HG02840 (cell line): ENCODE measurements around the gene CEP170B.
"Not testable (repeated sequence)": the region's sequence is repeated elsewhere in the genome, so short reads cannot be mapped to it uniquely, and the experiment has no call there.

Source experiments
- ATAC-seq: cut with Tn5 transposase; IDR thresholded peaks from one replicate; pipeline ENCODE4 v1.9.1; 2021; ENCODE audit warnings: mild to moderate bottlenecking, moderate library complexity, moderate number of reproducible peaks; ENCODE audit not compliant: unreplicated experiment, low FRiP score

The CEP170B gene

GRCh38 chr14:104939666-104940410 is 74.8 kb downstream of the CEP170B start:
- ATAC-seq, result no peak

DNA sequence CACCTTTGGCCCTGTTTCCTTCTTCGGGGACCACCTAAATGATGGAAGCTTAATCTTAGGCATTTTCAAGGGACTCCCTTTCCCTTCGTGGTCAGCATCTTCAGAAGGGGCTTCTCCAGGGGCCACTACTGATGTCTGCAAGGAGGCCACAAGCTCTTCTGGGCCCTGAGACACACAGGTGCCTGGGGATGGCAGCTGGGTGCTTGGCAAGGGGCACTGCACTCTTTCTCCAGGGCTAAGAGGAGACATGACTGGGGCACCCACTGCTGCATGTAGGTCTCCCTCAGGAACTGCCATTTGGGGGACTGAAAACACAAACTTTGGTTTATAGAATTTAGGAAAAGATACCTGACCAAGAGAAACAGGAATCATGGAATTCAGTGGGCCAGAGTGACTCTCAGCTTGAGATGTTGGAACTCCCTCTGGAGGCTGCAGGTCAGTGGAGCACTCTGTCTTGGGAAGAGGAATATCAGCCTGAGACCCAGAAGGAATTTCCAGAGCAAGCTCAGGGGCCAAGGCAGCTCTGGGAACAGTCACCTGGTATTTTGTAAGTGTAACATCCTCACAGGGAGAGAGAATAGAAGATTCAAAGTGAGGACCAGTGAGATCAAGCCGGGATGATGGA is 75.6 kb downstream of the CEP170B start:
- ATAC-seq, result no peak

- no peak for ATAC-seq
Measured at GRCh38 chr14:104941508-104942365, 76.7 kb downstream of the CEP170B start.

DNA sequence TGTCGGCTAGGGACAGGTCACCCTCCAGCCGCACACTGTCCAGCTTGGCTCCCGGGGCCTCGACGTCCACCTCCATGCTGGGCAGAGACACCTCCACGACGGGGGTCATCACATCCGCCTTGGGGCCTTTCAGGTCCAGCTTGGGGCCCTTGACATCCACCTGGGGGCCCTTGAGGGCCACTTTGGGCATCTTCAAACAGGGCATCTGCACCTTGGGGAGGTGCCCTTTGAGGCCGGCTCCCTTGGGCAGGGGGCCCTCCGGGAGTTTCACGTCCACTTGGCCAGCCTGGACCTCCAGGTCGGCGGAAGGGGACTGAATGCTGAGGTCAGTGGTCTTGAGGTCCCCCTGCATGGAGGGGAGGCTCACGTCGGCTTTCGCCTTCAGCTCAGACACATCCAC is 77.5 kb downstream of the CEP170B start:
- no peak for ATAC-seq

GRCh38 chr14:104943216-104944015 is 78.3 kb downstream of the CEP170B start:
- not testable (repeated sequence) for ATAC-seq

DNA sequence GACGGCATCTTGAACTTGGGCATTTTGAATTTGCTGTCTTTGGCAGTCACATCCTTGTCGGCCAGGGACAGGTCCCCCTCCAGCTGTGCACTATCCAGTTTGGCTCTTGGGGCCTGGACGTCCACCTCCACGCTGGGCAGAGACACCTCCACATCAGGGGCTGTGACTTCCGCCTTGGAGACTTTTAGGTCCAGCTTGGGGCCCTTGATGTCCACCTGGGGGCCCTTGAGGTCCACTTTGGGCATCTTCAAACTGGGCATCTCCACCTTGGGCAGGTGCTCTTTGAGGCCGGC is 78.9 kb downstream of the CEP170B start:
- not testable (repeated sequence) for ATAC-seq

- ATAC-seq, result not testable (repeated sequence)
Measured at GRCh38 chr14:104944436-104945205, 79.6 kb downstream of the CEP170B start.

DNA sequence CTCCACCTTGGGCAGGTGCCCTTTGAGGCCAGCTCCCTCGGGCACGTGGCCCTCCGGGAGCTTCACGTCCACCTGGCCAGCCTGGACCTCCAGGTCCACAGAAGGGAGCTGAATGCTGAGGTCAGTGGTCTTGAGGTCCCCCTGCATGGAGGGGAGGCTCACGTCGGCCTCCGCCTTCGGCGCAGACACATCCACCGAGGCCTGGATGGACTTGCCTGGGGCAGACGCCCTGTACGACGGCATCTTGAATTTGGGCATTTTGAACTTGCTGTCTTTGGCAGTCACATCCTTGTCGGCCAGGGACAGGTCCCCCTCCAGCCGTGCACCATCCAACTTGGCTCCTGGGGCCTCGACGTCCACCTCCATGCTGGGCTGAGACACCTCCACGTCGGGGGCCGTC is 80.2 kb downstream of the CEP170B start:
- not testable (repeated sequence) for ATAC-seq
